ENCODE data around the gene STXBP1.

GRCh38 chr9:127706836-127707241 is 94.8 kb downstream of the STXBP1 start, which contains the start of gene CFAP157:
- no peak for TF ChIP-seq POLR2A (IDR thresholded peaks at IDR 0.05; ENCODE audit: low read depth)
- no peak for TF ChIP-seq CTCF (IDR thresholded peaks at IDR 0.05)
- no peak for TF ChIP-seq POLR2AphosphoS5 (IDR thresholded peaks at IDR 0.05)
